ELR (cell line): ENCODE measurements around the gene AKT3.
"Not testable (repeated sequence)": the region's sequence is repeated elsewhere in the genome, so short reads cannot be mapped to it uniquely, and the experiment has no call there.

Experiments
- DNase-seq: peaks from one replicate; pipeline ENCODE4 v3.0.0-alpha.2; 2015; ENCODE audit warnings: low read depth

The AKT3 gene

GRCh38 chr1:243841507-243841906 lies 8.5 kb downstream of the AKT3 start:
- peak; percentile 47 for DNase-seq

- DNase-seq = no peak
These were observed 12.0 kb downstream of the AKT3 start for GRCh38 chr1:243837907-243838535.

- no peak for DNase-seq
These were observed 15.9 kb downstream of the AKT3 start for GRCh38 chr1:243834130-243834529.

- DNase-seq = no peak
These were observed 18.6 kb downstream of the AKT3 start for GRCh38 chr1:243831463-243831862.

- DNase-seq = no peak
These were observed 22.8 kb downstream of the AKT3 start for GRCh38 chr1:243827206-243827605.

GRCh38 chr1:243824907-243825306 lies 25.1 kb downstream of the AKT3 start:
- not testable (repeated sequence) for DNase-seq

- no peak for DNase-seq
These were observed 28.8 kb downstream of the AKT3 start for GRCh38 chr1:243821177-243821680.

- no peak for DNase-seq
These were observed 30.6 kb downstream of the AKT3 start for GRCh38 chr1:243819438-243819839.

- DNase-seq = no peak
These were observed 31.1 kb downstream of the AKT3 start for GRCh38 chr1:243818978-243819377.

- DNase-seq = no peak
These were observed 35.3 kb downstream of the AKT3 start for GRCh38 chr1:243814718-243815117.

GRCh38 chr1:243807346-243807745 lies 42.7 kb downstream of the AKT3 start:
- not testable (repeated sequence) for DNase-seq

GRCh38 chr1:243806310-243806709 lies 43.7 kb downstream of the AKT3 start:
- no peak for DNase-seq

GRCh38 chr1:243802736-243803135 lies 47.3 kb downstream of the AKT3 start:
- no peak for DNase-seq

GRCh38 chr1:243801378-243801777 lies 48.7 kb downstream of the AKT3 start:
- DNase-seq = no peak

GRCh38 chr1:243799908-243800307 lies 50.1 kb downstream of the AKT3 start:
- peak; percentile 15 for DNase-seq

GRCh38 chr1:243798726-243799125 lies 51.3 kb downstream of the AKT3 start:
- DNase-seq = peak; percentile 98

GRCh38 chr1:243796016-243796415 lies 54.0 kb downstream of the AKT3 start:
- no peak for DNase-seq

- no peak for DNase-seq
These were observed 56.7 kb downstream of the AKT3 start for GRCh38 chr1:243793298-243793697.

- no peak for DNase-seq
These were observed 57.2 kb downstream of the AKT3 start for GRCh38 chr1:243792891-243793290.

- no peak for DNase-seq
These were observed 57.6 kb downstream of the AKT3 start for GRCh38 chr1:243792401-243792800.

GRCh38 chr1:243791586-243792267 lies 58.3 kb downstream of the AKT3 start:
- no peak for DNase-seq

- no peak for DNase-seq
These were observed 59.6 kb downstream of the AKT3 start for GRCh38 chr1:243790404-243790803.

GRCh38 chr1:243786531-243786930 lies 63.5 kb downstream of the AKT3 start:
- no peak for DNase-seq

GRCh38 chr1:243784506-243784905 lies 65.5 kb downstream of the AKT3 start:
- DNase-seq = no peak
